ACC112 (cell line): ENCODE results near the gene OR4L1.
"Not testable (repeated sequence)": the region's sequence is repeated elsewhere in the genome, so short reads cannot be mapped to it uniquely, and the experiment has no call there.

Experiments
- H2AFZ ChIP-seq: fragments of 200-600 bp; sonication (generic); one replicate; pipeline ENCODE4 v1.6.0; 2017; ENCODE audit warnings: antibody characterized with exemption, low read length; ENCODE audit not compliant: unreplicated experiment
- H3K27ac ChIP-seq: fragments of 200-600 bp; sonication (generic); 2 replicates; pipeline ENCODE4 v1.5.1; 2014; ENCODE audit warnings: low read depth, mild to moderate bottlenecking, antibody characterized with exemption, low read length, moderate library complexity
- H3K27me3 ChIP-seq: fragments of 200-600 bp; sonication (generic); 2 replicates; pipeline ENCODE4 v1.6.1; 2014; ENCODE audit warnings: mild to moderate bottlenecking, antibody characterized with exemption, low read length, moderate library complexity, mixed read lengths; ENCODE audit not compliant: insufficient read depth
- H3K36me3 ChIP-seq: fragments of 200-600 bp; sonication (generic); 2 replicates; pipeline ENCODE4 v1.6.1; 2016; ENCODE audit warnings: mild to moderate bottlenecking, antibody characterized with exemption, low read length, moderate library complexity, mixed read lengths; ENCODE audit not compliant: insufficient read depth
- H3K4me1 ChIP-seq: fragments of 200-600 bp; sonication (generic); one replicate; pipeline ENCODE4 v1.6.1; 2016; ENCODE audit warnings: low read length, mixed read lengths; ENCODE audit not compliant: insufficient read depth, unreplicated experiment, control insufficient read depth
- H3K4me3 ChIP-seq: fragments of 200-600 bp; sonication (generic); 2 replicates; pipeline ENCODE4 v1.5.1; 2014; ENCODE audit warnings: mild to moderate bottlenecking, low read depth, low read length
- H3K79me2 ChIP-seq: fragments of 200-600 bp; sonication (generic); one replicate; pipeline ENCODE4 v1.6.0; 2016; ENCODE audit warnings: low read length; ENCODE audit not compliant: control insufficient read depth, unreplicated experiment, insufficient read depth

Gene OR4L1, protein sequence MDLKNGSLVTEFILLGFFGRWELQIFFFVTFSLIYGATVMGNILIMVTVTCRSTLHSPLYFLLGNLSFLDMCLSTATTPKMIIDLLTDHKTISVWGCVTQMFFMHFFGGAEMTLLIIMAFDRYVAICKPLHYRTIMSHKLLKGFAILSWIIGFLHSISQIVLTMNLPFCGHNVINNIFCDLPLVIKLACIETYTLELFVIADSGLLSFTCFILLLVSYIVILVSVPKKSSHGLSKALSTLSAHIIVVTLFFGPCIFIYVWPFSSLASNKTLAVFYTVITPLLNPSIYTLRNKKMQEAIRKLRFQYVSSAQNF

DNA sequence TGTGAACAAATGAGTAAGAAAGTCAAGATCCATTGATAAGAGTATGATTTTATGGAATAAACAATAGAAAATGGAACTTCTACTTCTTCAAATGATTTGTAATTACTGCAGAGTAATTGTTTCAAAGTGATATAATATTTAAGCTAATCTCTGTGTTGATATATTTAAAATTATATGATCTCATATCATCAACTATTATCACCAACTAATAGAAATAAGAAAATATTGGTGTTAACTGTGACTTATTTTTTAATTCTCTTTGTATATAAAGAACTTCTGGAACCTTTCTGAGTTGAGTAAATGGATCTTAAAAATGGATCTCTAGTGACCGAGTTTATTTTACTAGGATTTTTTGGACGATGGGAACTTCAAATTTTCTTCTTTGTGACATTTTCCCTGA is at the start of gene OR4L1:
TSS of gene OR4L1 (plus strand) at position 301 of the 400 bp plus-strand sequence. CDS start at position 301, 0 bp downstream.
- H3K27me3 ChIP-seq = peaks cover 9% of the 10 kb centered on the region; the same call in 1 of the 2 replicates
- H3K4me1 ChIP-seq = no peaks in the 10 kb centered on the region
- no peak within 1 kb of the TSS for H3K4me3 ChIP-seq
- H3K79me2 ChIP-seq = no peaks in the 10 kb centered on the region
- no peak within 1 kb of the TSS for H2AFZ ChIP-seq
- H3K27ac ChIP-seq = no peak within 1 kb of the TSS
- H3K36me3 ChIP-seq = no peaks in the 10 kb centered on the region

GRCh38 chr14:20019257-20019865 is 40.5 kb upstream of the OR4L1 start, which contains the start of gene OR4K14:
TSS of gene OR4K14 (minus strand) at chr14:20019307. CDS start at chr14:20015193, 4,114 bp downstream.
- H3K27ac ChIP-seq = no peak within 1 kb of the TSS
- H3K79me2 ChIP-seq = no peaks in the 10 kb centered on the region
- no peaks in the 10 kb centered on the region for H3K27me3 ChIP-seq
- no peak within 1 kb of the TSS for H2AFZ ChIP-seq
- H3K36me3 ChIP-seq = no peaks in the 10 kb centered on the region
- no peak within 1 kb of the TSS for H3K4me3 ChIP-seq
- no peaks in the 10 kb centered on the region for H3K4me1 ChIP-seq

DNA sequence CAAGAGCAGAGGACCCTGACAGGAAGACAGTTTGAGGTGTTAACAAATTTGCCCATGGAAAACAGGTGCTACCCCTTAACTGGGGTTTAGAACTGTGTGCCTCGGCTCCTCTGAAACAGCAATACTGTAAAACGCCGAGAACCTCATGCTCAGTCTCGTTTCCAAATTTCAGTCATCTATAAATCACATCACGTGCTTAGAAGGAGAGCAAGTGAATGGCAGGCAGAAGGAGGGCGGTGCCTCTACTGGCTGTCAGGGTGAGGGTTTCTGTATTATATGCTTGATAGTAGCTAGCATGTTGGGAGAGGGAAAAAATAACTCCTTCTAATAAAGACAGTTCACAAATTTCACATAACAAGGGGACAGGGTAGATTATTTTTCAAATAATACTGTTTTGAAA is 28.8 kb upstream of the OR4L1 start:
- Histone ChIP-seq H2AFZ (no peak overlapping the region), H3K4me3 (no peak overlapping the region), H3K4me1 (no peaks in the 10 kb centered on the region), H3K27ac (no peak overlapping the region), H3K36me3 (no peaks in the 10 kb centered on the region), H3K79me2 (no peaks in the 10 kb centered on the region), H3K27me3 (peaks cover 4% of the 10 kb centered on the region; the same call in 1 of the 2 replicates)

DNA sequence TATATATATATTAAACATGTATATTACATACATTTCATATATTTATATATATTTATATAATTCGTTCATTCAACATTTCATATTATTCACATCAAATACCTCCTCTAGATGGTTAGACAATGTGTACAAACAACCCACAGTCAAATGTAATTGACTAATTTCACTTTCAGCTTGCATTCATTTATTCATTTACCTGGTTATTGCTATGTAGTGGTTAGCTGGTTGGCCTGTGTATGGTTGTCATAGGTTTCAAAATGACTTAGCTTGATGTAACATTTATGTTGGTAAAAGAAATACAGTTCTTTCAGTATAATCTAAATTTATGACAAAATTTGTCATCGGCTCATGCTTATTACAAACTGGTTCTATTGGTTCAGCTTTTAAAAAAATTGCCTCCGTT is 24.4 kb upstream of the OR4L1 start:
- Histone ChIP-seq H3K4me3 (no peak overlapping the region), H3K79me2 (no peaks in the 10 kb centered on the region), H3K36me3 (no peaks in the 10 kb centered on the region), H3K27ac (no peak overlapping the region), H3K4me1 (no peaks in the 10 kb centered on the region), H3K27me3 (peaks cover 4% of the 10 kb centered on the region; the same call in 1 of the 2 replicates), H2AFZ (no peak overlapping the region)

GRCh38 chr14:20035938-20036337 is 23.9 kb upstream of the OR4L1 start, which contains the start of gene OR4K13:
TSS of gene OR4K13 (minus strand) at chr14:20036038. CDS start at chr14:20034758, 1,280 bp downstream.
- H3K79me2 ChIP-seq = no peaks in the 10 kb centered on the region
- H3K4me1 ChIP-seq = no peaks in the 10 kb centered on the region
- H2AFZ ChIP-seq = no peak within 1 kb of the TSS
- H3K27ac ChIP-seq = no peak within 1 kb of the TSS
- H3K4me3 ChIP-seq = no peak within 1 kb of the TSS
- peaks cover 4% of the 10 kb centered on the region; the same call in 1 of the 2 replicates for H3K27me3 ChIP-seq
- no peaks in the 10 kb centered on the region for H3K36me3 ChIP-seq

GRCh38 chr14:20044243-20044642 is 15.6 kb upstream of the OR4L1 start:
- Histone ChIP-seq H3K36me3 (no peaks in the 10 kb centered on the region), H3K27ac (no peak overlapping the region), H2AFZ (no peak overlapping the region), H3K79me2 (no peaks in the 10 kb centered on the region), H3K27me3 (no peaks in the 10 kb centered on the region), H3K4me1 (no peaks in the 10 kb centered on the region), H3K4me3 (no peak overlapping the region)

GRCh38 chr14:20048202-20048601 is 11.6 kb upstream of the OR4L1 start:
- no peak overlapping the region for H3K27ac ChIP-seq
- no peaks in the 10 kb centered on the region for H3K4me1 ChIP-seq
- no peak overlapping the region for H2AFZ ChIP-seq
- H3K36me3 ChIP-seq = no peaks in the 10 kb centered on the region
- no peak overlapping the region for H3K4me3 ChIP-seq
- peaks cover 8% of the 10 kb centered on the region for H3K27me3 ChIP-seq
- no peaks in the 10 kb centered on the region for H3K79me2 ChIP-seq

- Histone ChIP-seq H3K36me3 (no peaks in the 10 kb centered on the region), H3K27me3 (0 out of 2 replicates have a peak, but pooled peaks cover 3% of the 10 kb centered on the region), H3K27ac (no peak overlapping the region), H3K4me1 (no peaks in the 10 kb centered on the region), H2AFZ (no peak overlapping the region), H3K4me3 (no peak overlapping the region), H3K79me2 (no peaks in the 10 kb centered on the region)
These were observed 32.2 kb downstream of the OR4L1 start for GRCh38 chr14:20092050-20092449.

GRCh38 chr14:20093442-20093841 is 33.6 kb downstream of the OR4L1 start:
- Histone ChIP-seq H3K4me3 (no peak overlapping the region), H3K4me1 (no peaks in the 10 kb centered on the region), H3K27ac (no peak overlapping the region), H3K36me3 (no peaks in the 10 kb centered on the region), H2AFZ (no peak overlapping the region), H3K27me3 (0 out of 2 replicates have a peak, but pooled peaks cover 4% of the 10 kb centered on the region), H3K79me2 (no peaks in the 10 kb centered on the region)

DNA sequence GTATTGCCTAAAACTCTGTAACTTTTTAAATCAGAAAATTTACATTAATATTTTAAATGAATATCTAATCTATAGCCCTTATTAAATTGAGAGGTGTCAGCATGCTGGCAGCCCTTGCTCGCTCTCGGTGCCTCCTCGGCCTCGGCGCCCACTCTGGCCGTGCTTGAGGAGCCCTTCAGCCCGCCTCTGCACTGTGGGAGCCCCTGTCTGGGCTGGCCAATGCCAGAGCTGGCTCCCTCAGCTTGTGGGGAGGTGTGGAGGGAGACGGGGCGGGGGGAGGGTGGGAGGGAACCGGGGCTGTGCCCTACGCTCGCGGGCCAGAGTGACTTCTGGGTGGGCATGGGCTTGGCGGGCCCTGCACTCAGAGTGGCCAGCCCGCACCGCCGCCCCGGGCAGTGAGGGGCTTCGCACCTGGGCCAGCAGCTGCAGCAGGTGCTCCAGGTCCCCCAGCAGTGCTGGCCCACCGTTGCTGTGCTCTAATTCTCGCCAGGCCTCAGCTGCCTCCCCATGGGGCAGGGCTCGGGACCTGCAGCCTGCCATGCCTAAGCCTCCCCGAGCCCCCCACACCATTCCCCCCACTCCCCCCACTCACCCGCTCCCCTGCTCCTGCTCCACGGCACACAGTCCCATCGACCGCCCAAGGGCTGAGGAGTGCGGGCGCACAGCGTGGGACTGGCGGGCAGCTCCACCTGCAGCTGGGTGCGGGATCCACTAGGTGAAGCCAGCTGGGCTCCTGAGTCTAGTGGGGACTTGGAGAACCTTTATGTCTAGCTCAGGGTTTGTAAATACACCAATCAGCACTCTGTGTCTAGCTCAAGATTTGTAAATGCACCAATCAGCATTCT is 39.3 kb downstream of the OR4L1 start:
- not testable (repeated sequence) for H3K27ac ChIP-seq, H3K27me3 ChIP-seq, H3K4me3 ChIP-seq, H3K4me1 ChIP-seq, H3K79me2 ChIP-seq, H2AFZ ChIP-seq, H3K36me3 ChIP-seq
